NT2/D1 (cell line): ENCODE data around the gene CA5A.
A peak's percentile ranks its signal among the peaks of the same experiment; 100 is the strongest.

ENCODE experiments used
- DNase-seq: peaks from one replicate; pipeline ENCODE4 v3.0.0-alpha.2; 2011; ENCODE audit warnings: low read depth, low spot score
- H3K27me3 ChIP-seq: 2 replicates; pipeline ENCODE4 v1.6.0; 2011; ENCODE audit warnings: mild to moderate bottlenecking; ENCODE audit not compliant: insufficient read length, insufficient read depth
- H3K36me3 ChIP-seq: 2 replicates; pipeline ENCODE4 v1.6.1; 2011; ENCODE audit warnings: mild to moderate bottlenecking, low read length, mixed read lengths; ENCODE audit not compliant: insufficient read depth, insufficient read length
- H3K4me1 ChIP-seq: 2 replicates; pipeline ENCODE4 v1.5.1; 2011; ENCODE audit not compliant: insufficient read depth, insufficient read length
- H3K4me3 ChIP-seq: 2 replicates; pipeline ENCODE4 v1.5.1; 2011; ENCODE audit warnings: low read depth; ENCODE audit not compliant: insufficient read length
- H3K9ac ChIP-seq: 2 replicates; pipeline ENCODE4 v1.6.0; 2011; ENCODE audit warnings: low read depth; ENCODE audit not compliant: insufficient read length
- H3K9me3 ChIP-seq: 2 replicates; pipeline ENCODE4 v1.5.1; 2011; ENCODE audit warnings: mild to moderate bottlenecking, low read length; ENCODE audit not compliant: insufficient read depth
- SUZ12 ChIP-seq: IDR thresholded peaks from 2 replicates; pipeline ENCODE4 v1.6.1; 2011; ENCODE audit not compliant: insufficient read length, insufficient read depth; ENCODE audit errors: extremely low read depth
- YY1 ChIP-seq: IDR thresholded peaks from 2 replicates; pipeline ENCODE4 v1.6.1; 2011; ENCODE audit not compliant: insufficient read length, insufficient read depth
- ZNF274 ChIP-seq: IDR thresholded peaks from 2 replicates; pipeline ENCODE4 v1.6.1; 2011; ENCODE audit warnings: mild to moderate bottlenecking, low read depth, low read length

The CA5A gene

GRCh38 chr16:87855852-87856715 lies 80.2 kb downstream of the CA5A start:
- TF ChIP-seq YY1 (no peak), ZNF274 (no peak), SUZ12 (no peak)
- DNase-seq: no peak
- Histone ChIP-seq H3K4me3 (no peak overlapping the region), H3K27me3 (no peaks in the 10 kb centered on the region), H3K4me1 (peaks cover 46% of the 10 kb centered on the region), H3K36me3 (peaks cover 92% of the 10 kb centered on the region), H3K9me3 (no peaks in the 10 kb centered on the region), H3K9ac (peak overlapping the region; percentile 8)

GRCh38 chr16:87854907-87855683 lies 81.2 kb downstream of the CA5A start:
- Histone ChIP-seq H3K4me3 (no peak overlapping the region), H3K36me3 (peaks cover 93% of the 10 kb centered on the region), H3K9me3 (no peaks in the 10 kb centered on the region), H3K9ac (no peak overlapping the region), H3K27me3 (no peaks in the 10 kb centered on the region), H3K4me1 (peaks cover 50% of the 10 kb centered on the region)
- no peak for DNase-seq
- TF ChIP-seq YY1: no peak
- TF ChIP-seq SUZ12: no peak
- no peak for TF ChIP-seq ZNF274

GRCh38 chr16:87854053-87854906 lies 82.0 kb downstream of the CA5A start:
- no peaks in the 10 kb centered on the region for H3K9me3 ChIP-seq
- H3K9ac ChIP-seq: no peak overlapping the region
- DNase-seq: no peak
- TF ChIP-seq ZNF274 (no peak), YY1 (no peak), SUZ12 (no peak)
- H3K4me1 ChIP-seq: peaks cover 56% of the 10 kb centered on the region
- H3K27me3 ChIP-seq: no peaks in the 10 kb centered on the region
- H3K4me3 ChIP-seq: no peak overlapping the region
- peaks cover 94% of the 10 kb centered on the region for H3K36me3 ChIP-seq

- DNase-seq: no peak
- Histone ChIP-seq H3K9ac (peak overlapping the region; percentile 63), H3K4me1 (peaks cover 59% of the 10 kb centered on the region), H3K4me3 (no peak overlapping the region), H3K9me3 (no peaks in the 10 kb centered on the region), H3K27me3 (no peaks in the 10 kb centered on the region), H3K36me3 (peaks cover 94% of the 10 kb centered on the region)
- no peak for TF ChIP-seq SUZ12
- no peak for TF ChIP-seq ZNF274
- no peak for TF ChIP-seq YY1
Observed at GRCh38 chr16:87853411-87854052, 82.8 kb downstream of the CA5A start.

GRCh38 chr16:87851601-87852000 lies 84.7 kb downstream of the CA5A start:
- no peak overlapping the region for H3K4me3 ChIP-seq
- no peak for DNase-seq
- TF ChIP-seq SUZ12: no peak
- no peak for TF ChIP-seq ZNF274
- TF ChIP-seq YY1: no peak
- peaks cover 94% of the 10 kb centered on the region for H3K36me3 ChIP-seq
- H3K9me3 ChIP-seq: no peaks in the 10 kb centered on the region
- no peaks in the 10 kb centered on the region for H3K27me3 ChIP-seq
- H3K9ac ChIP-seq: peak overlapping the region; percentile 63
- peaks cover 62% of the 10 kb centered on the region for H3K4me1 ChIP-seq

- Histone ChIP-seq H3K27me3 (no peaks in the 10 kb centered on the region), H3K9ac (no peak overlapping the region), H3K36me3 (peaks cover 94% of the 10 kb centered on the region), H3K4me1 (peaks cover 60% of the 10 kb centered on the region), H3K9me3 (no peaks in the 10 kb centered on the region), H3K4me3 (no peak overlapping the region)
- no peak for TF ChIP-seq YY1
- no peak for DNase-seq
Observed at GRCh38 chr16:87851141-87851587, 85.2 kb downstream of the CA5A start.
